RPMI7951 (cell line): ENCODE results near the gene SLC22A13. TPM values are rescaled to one million over a fixed set of nuclear protein-coding genes. Genes with fewer than 3 reads are reported as not detected.
"Not testable (repeated sequence)": the region's sequence is repeated elsewhere in the genome, so short reads cannot be mapped to it uniquely, and the experiment has no call there.

Experiments used
- DNase-seq: peaks from one replicate; pipeline ENCODE4 v3.0.0-alpha.2; 2012; ENCODE audit warnings: low read depth
- total RNA-seq: library from RNA; depleted of rRNA; stranded (reverse); fragments of >200 nt; shearing (Covaris generic); gene quantifications from 2 replicates; pipeline ENCODE4 v1.2.3, GENCODE V29; 2014

SLC22A13 gene
- total RNA-seq, 1 experiment from 2014 or later = not detected

DNA sequence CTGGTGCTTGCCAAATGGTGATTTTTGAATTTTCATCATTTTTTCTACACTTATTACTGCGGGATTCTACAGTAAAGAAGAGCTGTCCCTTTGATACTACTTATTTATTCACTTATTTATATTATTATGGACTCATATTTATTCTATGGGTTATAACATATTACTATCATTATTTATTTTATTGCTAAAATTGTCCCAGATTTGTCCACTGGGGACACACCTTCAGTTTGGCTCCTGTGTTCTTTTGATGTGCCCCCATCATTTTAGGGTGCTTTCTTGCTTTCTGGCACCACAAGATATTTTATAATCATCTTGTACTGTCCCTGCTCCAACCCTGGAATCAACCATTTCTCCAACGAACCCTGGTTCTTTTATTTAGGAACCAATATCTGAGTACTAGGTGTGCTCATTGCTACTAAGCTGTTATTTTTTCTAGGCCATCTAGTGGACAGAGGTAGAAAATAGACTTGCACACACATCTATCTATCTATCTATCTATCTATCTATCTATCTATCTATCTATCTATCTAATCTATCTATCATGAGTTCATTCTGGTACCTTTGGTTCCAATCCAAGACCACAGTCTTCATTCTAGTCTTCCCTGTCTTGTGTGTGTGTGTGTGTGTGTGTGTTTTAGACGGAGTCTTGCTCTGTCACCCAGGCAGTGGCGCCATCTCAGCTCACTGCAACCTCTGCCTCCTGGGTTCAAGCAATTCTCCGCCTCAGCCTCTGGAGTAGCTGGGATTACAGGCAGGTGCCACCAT lies 32.5 kb downstream of the SLC22A13 start:
- peak; percentile 14 for DNase-seq

DNA sequence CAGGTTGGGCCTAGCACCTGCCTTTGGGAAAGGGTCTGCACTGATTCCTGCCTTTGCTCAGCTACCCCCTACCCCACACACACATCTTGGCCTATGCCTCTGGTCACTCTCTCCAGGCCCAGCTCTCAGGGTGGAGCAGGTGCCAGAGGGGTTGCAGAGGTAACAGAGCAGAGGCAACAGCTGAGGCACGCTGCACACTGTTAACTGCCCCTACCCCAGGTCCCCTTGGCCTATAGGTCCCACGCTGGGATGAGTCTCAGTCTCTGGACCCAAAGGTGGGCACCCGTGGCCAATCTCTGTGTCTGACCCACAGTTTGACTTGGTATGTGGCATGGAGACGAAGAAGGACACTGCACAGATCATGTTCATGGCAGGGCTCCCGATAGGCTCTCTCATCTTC lies 41.3 kb downstream of the SLC22A13 start:
- DNase-seq = no peak

DNA sequence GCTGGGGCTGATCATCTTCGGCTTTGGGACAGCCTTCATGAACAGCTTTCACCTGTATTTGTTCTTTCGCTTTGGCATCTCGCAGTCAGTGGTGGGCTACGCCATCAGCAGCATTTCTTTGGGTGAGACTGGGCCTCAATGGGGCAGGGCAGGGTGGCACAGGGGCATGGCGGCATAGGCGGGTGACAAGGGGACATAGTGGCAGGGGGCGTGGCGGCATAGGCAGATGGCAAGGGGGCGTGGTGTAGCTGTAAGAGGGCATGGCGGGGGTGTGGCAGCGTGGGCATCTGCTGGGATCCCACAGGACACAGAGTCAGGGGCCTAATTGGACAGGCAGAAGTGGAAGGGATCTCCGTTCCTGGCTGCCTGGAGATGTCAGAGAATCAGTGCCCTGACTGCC lies 42.0 kb downstream of the SLC22A13 start:
- no peak for DNase-seq

DNA sequence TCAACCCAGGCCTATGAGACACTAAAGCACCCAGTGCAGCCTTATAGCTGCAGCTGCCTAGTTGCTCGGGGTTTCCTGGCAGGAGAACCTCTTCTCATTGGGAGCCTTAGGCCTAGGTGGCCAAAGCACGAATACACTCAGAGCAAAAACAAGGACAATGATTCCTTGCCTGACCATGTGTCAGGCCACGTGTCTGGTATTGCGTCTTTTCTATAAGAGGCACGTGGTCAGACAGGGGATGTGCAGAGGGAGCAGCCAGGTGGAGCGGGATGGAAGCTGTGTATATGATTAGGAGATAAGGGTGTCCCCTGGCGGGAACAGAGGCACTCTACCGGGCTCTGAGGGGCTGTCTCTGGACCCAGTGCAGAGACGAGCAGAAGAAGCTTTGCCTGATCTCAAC lies 42.8 kb downstream of the SLC22A13 start:
- no peak for DNase-seq

DNA sequence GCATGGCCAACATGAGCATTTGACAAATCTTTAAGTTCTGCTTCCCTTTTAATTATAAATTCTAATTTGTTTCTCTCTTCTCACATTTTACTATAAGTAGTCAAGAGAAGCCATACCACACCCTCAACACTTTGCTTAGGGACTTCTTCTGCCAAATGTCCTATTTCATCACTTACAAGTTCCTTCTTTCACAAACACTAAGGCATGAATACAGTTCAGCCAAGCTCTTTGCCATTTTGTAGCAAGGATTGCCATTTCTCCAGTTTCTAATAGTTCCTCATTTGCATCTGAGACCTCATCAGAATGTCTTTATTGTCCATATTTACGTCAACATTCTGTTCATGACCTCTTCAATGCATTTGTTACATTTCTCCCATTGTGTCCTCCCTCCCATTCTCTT lies 45.9 kb downstream of the SLC22A13 start:
- no peak for DNase-seq

DNA sequence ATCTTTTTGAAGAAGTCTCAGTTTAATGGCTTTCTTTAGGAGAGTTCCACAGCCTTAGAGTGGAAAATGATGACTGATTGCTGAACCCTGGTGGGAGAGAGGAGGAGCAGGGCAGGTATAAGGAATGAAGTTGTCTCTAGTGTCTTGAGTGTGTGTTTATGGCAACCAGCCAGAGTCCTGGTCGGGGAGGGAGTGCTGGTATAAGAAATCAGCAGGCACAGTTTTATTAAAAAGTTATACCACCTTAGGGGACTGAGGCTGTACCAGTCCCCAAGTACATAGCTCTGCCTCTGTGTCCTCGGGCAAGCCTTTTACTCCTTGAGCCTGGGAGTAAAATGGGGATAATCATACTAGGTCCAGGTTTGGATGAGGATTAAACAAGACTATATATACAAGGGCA lies 46.3 kb downstream of the SLC22A13 start:
- DNase-seq = no peak

DNA sequence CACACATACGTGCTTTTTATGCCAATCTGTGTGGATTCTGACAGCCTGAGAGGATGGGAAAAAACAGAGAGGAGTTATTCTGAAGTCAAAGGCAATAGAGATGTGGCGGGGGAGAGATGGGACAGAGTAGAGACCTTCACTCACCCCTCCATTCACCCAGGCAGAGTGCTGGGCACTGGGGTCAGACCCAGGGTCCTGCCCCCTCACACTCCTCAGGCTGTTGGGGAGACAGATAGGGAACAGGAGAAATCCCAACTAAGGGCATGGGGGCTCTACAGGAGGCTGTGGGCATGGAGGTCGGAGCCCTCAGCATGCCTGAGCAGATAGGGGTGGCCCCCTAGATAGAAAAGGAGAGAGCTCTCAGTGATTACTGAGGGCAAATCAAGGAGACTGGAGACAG lies 46.7 kb downstream of the SLC22A13 start:
- no peak for DNase-seq

DNA sequence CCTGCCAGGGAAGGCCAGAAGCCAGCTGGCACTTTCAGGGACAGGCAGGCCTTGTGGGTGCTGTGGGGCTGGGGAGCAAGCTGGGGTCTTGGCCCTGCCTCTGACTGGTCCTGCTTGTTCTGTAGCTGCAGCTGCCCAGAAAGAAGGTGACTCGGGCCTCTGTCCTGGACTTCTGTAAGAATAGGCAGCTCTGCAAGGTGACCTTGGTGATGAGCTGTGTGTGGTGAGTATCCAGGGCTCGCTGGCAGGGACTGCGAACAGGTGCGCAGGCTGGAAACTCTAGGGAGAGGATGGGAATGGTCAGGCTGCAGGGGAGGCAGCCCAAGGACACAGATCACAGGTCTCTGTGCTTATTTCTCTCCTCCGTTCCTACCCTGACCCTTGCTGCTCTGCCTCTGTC lies 47.7 kb downstream of the SLC22A13 start:
- no peak for DNase-seq

DNA sequence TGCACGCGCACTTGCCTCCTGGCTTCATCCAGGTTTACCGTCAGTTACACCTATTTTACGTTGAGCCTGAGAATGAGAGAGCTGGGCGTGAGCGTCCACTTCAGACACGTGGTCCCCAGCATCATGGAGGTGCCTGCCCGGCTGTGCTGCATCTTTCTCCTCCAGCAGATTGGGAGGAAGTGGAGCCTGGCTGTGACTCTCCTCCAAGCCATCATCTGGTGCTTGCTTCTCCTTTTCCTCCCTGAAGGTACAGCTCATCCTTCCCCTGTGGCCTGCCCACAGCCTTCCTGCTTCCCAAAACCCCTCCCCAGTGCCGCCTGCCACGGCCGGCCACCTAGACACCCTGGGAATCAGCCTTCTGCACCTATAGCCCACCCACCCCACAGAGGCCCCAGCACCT lies 48.1 kb downstream of the SLC22A13 start:
- DNase-seq = no peak

DNA sequence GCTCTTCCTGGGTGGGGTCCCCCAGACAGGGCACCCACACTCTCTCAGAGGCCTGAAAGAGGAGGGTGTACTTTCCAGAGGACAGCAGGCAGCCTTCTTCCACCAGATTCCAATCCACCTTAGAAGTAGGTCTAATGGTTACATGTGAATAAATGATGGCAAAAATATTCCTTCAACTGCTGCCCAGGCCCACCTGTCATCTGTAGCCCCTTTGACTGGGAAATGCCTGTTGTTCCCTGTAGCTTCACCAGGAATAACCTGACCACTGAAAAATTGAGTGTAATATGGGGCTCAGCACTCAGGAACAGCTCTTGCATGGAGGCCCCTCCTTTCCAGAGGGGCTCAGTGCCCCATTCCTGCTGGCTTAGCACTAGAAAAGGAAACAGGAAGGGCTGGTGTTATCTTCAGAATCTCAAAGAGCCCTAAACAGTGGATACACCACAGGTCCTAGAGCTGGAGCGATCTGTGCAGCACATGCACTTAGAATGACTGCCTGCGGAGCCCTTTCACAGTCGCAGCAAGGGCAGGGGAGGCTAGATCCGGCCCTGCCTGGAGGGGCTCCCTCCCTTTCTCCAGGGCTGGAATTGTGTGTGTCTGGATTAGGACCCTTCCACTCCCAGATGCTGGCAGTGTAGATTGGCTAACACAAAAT lies 48.6 kb downstream of the SLC22A13 start:
- DNase-seq = no peak

DNA sequence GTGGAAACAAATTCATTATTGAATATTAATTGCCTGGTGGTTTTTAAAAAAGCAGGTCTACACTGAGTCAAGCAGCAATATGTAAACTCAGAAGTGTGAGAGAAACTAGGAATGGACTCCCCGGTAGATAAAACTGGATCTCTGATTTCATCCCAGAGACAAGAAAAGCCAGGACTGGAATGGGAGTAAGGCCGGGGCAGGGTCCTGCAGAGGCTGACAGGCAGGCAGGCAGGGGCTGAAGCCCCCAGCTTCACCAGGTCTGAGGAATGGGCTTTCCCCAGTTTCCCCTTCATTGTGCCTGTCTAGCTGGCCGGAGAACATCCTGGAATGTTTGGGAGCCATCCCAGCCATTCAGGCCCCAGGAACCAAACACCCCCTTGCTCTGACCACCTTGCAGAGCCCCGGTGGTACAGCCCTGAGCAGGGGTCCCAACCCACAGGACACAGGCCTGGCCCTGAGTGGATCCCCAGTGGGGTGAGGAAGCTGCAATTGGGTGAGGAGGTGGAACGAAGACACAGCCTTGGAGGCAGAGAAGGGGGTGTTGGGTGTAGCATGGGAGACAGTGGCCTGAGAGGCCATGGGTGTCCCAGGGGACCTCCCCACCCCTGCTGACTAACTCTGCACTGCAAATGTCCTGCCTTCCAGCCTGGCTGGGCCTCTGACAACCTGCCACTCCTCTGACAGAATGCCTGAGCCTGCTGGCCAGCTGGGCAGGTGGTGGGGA lies 49.3 kb downstream of the SLC22A13 start:
- no peak for DNase-seq

DNA sequence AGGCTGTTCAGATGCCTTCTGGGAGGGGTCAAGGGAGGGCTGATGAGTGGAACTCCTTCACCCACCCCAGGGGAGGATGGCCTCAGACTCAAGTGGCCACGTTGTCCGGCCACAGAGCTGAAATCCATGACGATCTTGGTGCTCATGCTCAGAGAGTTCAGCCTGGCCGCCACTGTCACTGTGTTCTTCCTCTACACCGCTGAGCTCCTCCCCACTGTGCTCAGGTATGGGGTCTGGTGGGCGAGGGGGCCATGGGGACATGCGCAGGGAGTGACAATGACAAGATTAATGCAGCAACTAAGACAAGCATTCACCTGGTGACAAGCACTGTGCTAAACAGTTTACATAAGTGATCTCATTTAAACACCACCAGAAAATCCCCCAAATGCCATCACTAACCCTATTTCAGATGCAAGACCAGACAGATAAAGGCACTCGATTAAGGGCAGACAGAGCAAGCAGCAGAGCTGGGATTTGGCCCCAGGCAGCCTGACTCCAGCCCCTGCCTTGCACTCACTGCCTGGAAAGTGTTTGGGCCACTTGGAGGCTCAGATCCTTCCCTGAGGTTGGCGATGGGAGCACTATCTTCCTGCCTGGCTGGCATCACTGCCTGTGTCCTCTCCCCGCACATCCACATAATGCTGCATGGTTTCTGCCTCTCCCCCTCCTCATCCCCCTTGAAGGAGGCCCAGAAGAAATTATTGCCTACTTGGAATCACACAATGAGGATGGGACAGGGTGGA lies 50.0 kb downstream of the SLC22A13 start:
- DNase-seq = no peak

DNA sequence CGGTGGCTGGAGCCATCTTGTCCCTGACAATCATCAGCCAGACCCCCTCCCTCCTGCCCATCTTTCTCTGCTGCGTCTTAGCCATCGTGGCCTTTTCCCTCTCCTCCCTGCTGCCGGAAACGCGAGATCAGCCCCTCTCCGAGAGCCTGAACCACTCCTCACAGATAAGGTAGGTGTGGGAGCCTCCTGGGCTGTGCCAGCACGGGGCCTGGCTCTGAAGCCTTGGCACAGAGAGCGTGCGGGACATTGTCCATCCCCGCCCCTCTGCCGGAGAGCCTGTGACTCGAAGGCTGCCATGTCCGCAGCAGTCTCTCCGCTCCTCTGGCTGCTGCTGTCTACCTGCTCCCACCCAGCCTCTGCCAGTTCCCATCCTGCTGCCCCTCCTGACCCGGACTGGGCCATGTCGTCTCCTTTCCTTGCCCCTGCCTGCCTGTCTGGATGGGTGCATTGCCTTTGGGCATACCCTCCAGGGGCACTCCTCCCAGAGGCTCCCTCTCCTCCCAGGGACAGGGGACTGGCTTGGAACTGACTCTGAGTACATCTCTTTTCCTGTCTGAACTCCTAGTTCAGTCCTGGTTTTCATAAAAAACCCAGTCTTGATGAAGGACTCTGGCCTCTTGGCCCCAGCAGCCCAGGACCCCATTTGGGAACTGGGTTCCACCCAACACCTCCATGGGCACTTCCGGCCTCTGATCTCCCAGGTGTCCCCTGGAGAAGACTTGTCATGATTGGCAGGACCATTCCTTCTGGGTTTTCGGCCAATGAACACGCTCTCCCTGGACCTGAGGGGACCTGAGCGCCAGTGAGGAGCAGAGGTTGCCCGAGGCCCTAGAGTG lies 51.0 kb downstream of the SLC22A13 start:
- DNase-seq = no peak

DNA sequence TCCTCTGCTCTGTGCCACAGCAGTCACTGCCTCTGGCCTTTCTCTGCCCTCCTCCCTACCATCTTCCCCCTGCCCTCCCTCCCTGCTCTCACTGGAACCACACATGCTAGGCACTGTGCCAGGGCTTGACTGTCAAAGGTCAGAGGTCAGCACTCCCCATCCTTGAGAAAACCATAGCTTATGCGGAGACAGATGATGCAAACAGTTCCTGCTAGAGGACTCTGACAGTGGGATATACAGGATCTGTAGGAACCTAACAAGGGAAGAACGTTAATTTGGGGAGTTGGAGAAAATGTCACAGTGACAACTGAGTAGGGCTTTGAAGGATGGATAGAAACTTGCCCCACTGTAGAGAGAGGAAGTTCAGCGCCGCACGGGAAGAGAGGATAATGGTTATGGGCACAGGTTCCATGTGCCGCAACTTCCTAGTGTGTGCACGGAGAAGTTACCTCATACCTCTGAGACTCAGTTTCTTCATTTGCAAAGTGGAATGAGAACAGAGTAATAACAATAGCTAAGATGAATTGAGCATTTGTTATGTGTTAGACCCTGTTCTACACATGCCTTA lies 51.7 kb downstream of the SLC22A13 start:
- DNase-seq = peak; percentile 52

DNA sequence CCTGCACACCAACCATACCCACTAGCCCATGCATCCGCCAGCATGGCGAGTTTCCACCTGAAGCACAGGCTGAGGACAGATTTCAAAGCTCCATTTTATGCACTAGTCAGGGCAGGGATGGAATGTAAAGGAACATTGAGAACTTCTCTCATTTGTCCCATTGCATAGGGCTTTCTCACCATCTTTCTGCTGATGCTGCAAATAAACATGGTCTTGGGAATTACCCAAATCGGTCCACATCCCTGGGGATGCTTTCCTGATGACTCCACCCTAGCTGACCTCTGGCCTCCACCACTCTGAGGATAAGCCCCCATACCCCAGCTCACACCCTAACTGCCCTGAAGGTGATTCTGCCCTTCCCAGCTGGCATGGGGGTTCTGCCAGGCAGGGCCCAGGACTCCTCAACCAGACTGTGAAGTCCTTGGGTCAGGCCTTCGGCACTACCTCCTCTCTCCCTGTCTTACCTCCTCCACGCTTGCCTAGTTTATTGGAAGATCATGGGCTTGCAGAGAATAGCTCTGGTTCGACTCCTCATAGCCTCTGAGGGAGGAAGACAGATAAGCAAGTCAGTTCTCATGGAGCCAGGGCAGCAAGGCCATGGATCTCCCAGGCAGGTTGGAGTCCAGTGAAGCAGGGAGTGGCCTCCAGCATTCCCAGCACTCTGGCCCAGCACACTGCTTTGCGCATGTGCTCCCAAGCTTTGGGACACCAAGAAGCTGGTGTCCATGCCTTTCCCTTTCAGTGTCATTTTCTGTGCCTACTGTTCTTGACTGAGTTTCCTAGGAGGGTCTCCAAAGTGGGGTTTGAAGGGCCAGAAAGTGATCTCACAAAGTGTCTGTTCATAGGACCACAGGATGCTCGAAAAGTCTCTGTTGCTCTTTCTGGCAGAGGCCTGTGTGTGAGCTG lies 53.4 kb downstream of the SLC22A13 start:
- DNase-seq = no peak

DNA sequence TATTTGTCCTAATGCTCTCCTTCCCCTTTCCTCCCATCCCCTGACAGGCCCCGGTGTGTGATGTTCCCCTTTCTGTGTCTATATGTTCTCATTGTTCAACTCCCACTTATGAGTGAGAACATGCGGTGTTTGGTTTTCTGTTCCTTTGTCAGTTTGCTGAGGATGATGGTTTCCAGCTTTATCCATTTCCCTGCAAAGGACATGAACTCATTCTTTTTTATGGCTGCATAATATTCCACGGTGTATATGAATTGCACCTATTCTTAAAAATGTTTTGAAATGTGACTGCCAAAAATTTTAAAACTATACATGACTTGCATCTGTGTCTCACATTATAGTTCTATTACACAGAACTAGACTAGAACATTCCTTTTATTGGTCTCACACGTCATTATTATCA lies 55.0 kb downstream of the SLC22A13 start:
- not testable (repeated sequence) for DNase-seq

DNA sequence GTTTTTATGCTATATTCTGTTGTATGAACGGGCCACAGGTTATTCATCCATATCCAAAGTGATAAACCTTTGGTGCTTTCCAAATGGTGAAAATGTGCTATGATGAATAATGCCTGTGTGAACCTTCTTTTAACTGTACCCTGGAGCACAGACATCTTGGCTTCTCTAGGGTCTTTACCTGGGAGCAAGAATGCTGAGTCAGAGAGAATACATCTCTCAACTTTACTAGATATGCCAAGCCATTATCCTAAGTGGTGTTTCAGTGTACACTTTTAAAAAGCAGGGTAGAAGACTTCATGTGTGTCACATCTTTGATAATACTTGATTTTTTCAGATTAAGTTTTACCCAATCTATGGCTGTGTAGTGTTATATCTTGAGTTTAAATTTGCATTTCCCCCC lies 57.4 kb downstream of the SLC22A13 start:
- DNase-seq = no peak

DNA sequence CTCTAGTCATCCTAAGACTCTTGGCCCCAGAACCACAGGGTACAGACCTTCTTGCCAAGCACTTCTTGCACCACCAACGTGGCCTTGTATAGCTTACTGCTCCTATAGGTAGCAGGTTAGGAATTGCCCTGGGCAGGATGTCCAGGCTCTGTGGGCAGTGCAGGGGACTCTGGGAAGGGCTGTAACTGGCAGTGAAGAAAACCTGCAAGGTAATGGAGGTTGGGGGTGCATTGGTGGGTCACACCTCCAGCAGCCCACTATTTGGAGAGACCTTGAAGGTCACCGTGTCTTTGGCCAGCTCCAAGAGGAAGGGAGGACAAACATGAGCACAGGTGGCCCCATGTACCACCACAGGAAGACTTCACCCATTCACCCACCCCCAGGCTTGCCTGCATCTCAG lies 59.6 kb downstream of the SLC22A13 start:
- no peak for DNase-seq

DNA sequence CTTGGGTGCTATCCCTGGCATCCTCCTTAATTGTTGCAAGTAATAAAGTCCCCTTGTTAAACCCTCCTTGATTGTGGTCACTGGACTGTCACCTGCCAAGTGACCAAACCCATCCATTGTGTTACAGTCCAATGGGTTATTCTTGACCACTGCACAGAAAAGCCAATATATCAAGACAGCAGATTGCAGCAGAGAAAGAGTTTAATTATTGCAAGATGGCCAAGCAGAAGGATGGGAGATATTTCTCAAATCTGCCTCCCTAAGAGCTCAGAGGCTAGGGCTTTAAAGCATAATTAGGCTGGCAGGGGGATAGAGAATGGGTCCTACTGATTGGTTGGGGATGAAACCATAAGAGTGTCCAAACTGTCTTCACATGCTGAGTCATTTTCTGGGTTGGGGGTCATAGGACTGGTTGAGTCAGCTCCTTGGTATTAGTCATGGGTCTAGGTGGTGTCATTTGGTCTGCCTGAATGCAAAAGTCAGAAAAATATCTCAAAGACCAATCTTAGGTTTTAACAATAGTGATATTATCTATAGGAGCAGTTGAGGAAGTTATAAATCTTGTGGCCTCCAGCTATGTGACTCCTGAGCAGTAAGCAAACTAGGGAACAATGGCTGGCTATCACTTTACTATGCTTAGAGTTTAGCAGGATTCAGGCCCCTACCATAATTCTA lies 61.9 kb downstream of the SLC22A13 start:
- DNase-seq = peak; percentile 96
